ENCODE data around the gene DZANK1.

GRCh38 chr20:18380908-18381529, 85.8 kb downstream of the DZANK1 start:
- TF ChIP-seq CTCF (IDR thresholded peaks at IDR 0.05) (no peak), POLR2A (IDR thresholded peaks at IDR 0.05) (no peak)
